CD4-positive, alpha-beta T cell treated with Interleukin-15 for 4 hours (primary cell): ENCODE data around the gene LHCGR.
"Not testable (repeated sequence)": the region's sequence is repeated elsewhere in the genome, so short reads cannot be mapped to it uniquely, and the experiment has no call there.

ENCODE experiments used
- DNase-seq: peaks from one replicate; pipeline ENCODE4 v3.0.0-alpha.2; 2020; ENCODE audit warnings: low spot score

LHCGR gene

GRCh38 chr2:48709096-48710034, 46.2 kb downstream of the LHCGR start:
- DNase-seq, result no peak

GRCh38 chr2:48707466-48707865, 48.1 kb downstream of the LHCGR start:
- no peak for DNase-seq

GRCh38 chr2:48703621-48704020, 51.9 kb downstream of the LHCGR start:
- not testable (repeated sequence) for DNase-seq

GRCh38 chr2:48699348-48699930, 56.1 kb downstream of the LHCGR start:
- DNase-seq, result no peak

DNA sequence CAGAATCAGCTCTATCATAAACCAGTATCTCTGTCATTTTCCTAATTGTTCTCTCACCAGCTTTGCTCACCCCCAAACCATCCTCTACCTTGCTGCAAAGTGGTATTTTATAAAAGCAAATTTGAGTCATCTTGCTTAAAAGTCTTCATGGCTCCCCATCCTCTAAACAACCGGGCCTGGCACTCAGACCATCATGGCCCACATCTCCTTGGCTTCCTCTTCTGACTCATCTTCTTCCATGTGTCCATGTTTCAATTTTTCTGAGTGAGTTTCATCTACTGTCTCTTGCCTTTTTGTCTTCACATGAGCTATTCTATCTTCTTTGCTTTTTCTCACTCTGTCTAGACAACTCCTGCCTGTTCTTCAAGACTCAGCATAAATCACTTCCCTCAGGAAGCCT, 58.6 kb downstream of the LHCGR start:
- DNase-seq, result no peak

- DNase-seq, result no peak
Observed at GRCh38 chr2:48695991-48696390, 59.5 kb downstream of the LHCGR start.

- DNase-seq, result no peak
Observed at GRCh38 chr2:48694149-48694548, 61.4 kb downstream of the LHCGR start.

- DNase-seq, result no peak
Observed at GRCh38 chr2:48693645-48694044, 61.9 kb downstream of the LHCGR start.

DNA sequence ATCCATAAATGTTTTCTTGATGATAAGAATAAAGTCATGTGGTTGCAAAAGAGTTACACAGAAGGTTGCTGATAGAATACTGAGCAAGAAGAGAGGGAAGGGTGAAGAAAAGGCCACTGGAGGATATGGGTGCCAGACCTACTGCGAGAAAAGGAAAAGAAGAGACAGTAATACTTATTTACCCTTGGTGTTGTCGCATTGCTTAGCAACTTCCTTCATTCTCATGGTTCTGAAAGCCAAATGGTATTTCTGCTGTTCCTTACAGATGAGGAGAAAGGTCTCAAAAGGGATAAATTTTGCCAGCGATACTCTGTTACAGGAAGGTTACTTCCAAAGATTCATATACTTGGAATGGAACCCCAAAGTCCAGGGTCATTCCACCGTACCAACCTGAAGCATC, 62.5 kb downstream of the LHCGR start:
- DNase-seq, result no peak

DNA sequence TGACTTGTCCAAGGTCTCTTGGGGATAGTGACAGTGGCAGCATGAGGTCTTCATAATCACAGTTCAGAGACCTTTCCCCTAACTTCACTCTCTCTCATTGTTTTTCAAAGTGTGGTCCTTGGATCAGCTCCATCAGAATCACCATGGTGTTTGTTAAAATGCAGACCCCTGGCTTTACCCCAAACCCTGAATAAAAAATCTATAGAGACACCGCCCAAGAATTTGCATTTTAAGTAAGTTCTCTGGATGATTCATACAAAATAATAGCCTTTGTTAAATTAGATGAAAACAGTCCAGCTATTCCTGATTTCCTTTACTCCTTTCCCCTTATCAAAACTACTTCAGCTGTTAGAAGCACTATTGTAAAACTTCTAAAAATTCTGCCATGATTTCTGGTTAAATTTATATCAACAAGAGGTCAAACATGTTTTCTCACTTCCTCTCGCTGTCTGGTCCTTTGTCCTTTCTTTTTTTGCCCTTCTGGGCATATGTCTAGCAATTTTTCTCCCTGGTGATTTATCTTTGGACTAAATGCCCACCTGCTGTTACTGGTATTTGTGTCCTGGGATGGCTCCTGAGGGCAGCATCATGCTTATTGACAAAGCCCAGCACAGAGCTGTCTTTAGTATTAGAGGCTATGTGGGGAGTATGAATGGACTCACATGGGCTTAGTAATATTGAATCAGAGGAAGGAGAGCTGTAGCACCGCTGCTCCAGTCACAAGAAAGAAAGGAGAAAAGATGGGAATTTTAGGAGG, 63.4 kb downstream of the LHCGR start:
- DNase-seq, result no peak

DNA sequence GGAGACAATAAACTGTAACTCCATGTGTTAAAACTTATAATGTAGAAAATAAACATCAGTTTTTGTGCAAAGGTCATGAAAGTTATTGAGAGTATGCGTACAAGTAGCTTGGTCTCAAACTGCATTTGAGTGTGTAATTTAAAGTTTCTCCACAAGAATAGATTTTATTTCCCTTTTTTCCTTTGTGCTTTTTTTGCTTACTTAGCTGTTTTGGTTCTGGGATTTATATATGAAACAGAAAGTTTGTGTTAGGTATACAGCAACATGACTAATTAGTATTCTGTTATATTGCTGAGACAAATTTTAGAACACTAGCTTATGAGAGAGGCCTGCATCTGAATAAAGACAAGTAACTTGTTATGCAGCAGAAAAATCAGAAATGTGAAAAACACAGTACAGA, 70.4 kb downstream of the LHCGR start:
- DNase-seq, result no peak

DNA sequence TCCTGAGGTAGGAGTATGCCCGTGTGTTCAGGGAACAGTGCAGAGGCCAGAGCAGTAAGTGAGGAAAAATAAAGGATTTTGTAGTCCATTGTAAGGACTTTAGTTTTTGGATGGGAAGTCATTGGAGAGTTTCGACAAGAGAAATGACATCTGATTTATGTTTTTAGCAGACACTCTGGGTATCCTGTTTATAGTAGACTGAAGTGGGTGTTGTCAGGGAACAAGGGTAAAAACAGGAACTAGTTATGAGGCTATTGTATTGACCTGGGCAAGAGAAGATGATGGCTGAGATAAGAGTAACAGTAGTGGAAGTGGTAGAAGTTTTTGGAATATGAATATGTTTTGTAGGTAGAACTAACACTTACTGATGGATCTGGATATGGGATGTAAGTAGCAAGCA, 78.1 kb downstream of the LHCGR start:
- DNase-seq, result no peak

DNA sequence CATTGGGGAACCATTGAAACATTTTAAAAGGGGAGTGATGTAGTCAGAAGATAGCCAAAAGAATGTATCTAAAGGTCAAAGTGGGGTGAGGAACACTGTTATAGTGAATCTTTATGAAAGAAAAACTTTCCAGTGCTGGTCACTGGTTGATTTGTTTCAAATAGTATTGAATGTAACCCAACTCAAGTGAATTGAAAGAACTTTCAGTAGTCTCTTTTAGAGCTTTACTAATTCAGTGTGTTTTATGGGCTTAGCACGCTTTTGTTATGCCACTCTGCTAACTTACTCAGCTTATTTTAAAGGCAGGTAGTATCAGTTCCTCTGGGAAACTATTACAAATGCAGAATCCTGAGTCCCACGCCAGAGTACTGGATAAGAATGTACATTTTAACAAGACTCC, 80.6 kb downstream of the LHCGR start:
- DNase-seq, result no peak

- DNase-seq, result no peak
Observed at GRCh38 chr2:48673581-48673980, 81.9 kb downstream of the LHCGR start.

- no peak for DNase-seq
Observed at GRCh38 chr2:48668992-48669391, 86.5 kb downstream of the LHCGR start.

DNA sequence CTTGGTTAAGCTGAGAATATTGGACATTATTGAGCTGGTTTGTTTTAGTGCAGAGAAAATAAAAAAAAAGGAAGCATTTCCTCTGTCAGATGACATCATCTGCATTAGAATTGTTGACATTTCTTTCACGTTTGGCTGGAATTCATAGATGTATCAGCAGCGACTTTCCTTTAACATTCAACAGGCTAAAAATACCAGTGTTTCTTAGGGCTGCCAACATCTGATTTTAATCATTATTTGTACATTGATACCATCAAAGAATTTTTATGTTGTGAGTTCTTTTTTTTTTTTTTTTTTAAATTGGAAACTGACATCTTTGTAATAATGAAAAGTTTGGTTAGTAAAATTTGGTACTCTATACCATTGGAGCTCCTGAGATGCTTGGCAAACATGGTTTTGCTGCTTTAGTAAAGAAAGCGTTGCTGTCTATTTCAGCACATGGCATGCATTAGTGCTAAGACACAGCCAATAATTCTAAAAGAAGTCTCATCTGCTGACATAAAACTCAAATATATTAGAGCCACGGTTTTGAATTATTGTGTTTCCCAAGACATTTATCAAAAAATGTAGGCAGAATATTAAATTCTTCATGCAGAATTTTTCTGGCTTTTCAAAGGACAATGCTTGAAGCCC, 104.2 kb downstream of the LHCGR start:
- no peak for DNase-seq

DNA sequence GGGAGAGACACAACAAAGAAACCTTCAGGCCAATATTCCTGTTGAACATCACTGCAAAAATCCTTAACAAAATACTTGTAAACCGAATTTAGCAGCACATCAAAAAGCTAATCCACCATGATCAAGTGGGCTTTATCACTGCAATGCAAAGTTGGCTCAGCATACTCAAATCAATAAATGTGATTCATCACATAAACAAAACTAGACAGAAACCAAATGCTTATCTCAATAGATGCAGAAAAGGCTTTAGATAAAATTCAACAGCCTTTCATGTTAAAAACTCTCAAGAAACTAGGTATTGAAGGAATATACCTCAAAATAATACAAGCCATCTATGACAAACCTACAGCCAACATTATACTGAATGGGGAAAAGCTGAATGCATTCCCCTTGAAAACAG, 117.3 kb downstream of the LHCGR start:
- no peak for DNase-seq
